ENCODE measurements around the gene DAPK3.

DNA sequence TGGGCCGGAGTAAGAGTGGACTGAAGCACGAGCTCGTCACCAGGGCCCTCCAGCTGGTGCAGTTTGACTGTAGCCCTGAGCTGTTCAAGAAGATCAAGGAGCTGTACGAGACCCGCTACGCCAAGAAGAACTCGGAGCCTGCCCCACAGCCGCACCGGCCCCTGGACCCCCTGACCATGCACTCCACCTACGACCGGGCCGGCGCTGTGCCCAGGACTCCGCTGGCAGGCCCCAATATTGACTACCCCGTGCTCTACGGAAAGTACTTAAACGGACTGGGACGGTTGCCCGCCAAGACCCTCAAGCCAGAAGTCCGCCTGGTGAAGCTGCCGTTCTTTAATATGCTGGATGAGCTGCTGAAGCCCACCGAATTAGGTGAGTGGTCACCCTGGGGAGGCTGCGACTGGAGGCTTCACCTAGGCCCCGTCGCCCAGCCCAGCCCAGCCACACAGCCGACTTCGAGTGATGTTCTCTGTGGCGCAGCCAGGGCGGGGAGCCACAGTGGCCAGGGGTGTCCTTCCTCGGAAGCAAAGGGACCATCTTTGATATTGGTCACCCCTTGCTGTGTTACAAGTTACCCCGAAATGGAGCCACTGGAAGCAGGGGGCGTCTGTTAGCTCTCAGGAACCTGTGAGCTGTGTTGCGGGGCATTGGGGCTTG lies 42.2 kb upstream of the DAPK3 start:
- TF ChIP-seq POLR2A (IDR thresholded peaks at IDR 0.05) = no peak
- TF ChIP-seq, protein P1, sequence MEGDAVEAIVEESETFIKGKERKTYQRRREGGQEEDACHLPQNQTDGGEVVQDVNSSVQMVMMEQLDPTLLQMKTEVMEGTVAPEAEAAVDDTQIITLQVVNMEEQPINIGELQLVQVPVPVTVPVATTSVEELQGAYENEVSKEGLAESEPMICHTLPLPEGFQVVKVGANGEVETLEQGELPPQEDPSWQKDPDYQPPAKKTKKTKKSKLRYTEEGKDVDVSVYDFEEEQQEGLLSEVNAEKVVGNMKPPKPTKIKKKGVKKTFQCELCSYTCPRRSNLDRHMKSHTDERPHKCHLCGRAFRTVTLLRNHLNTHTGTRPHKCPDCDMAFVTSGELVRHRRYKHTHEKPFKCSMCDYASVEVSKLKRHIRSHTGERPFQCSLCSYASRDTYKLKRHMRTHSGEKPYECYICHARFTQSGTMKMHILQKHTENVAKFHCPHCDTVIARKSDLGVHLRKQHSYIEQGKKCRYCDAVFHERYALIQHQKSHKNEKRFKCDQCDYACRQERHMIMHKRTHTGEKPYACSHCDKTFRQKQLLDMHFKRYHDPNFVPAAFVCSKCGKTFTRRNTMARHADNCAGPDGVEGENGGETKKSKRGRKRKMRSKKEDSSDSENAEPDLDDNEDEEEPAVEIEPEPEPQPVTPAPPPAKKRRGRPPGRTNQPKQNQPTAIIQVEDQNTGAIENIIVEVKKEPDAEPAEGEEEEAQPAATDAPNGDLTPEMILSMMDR (IDR thresholded peaks at IDR 0.05) = no peak
